GM12874 (cell line): ENCODE results near the gene MYL6B.

ENCODE experiments used
- CTCF ChIP-seq: IDR thresholded peaks from 2 replicates; pipeline ENCODE4 v1.5.1; 2011; ENCODE audit warnings: low read depth, mild to moderate bottlenecking, control low read depth, low read length, moderate library complexity; ENCODE audit not compliant: insufficient read depth

The MYL6B gene

GRCh38 chr12:56127485-56127887 is 24.9 kb upstream of the MYL6B start:
- TF ChIP-seq CTCF = no peak

- no peak for TF ChIP-seq CTCF
Observed at GRCh38 chr12:56127888-56128669, 24.3 kb upstream of the MYL6B start, which contains the start of gene ESYT1. Gene ESYT1 (plus strand): TSS chr12:56128267. CDS start chr12:56128320, 53 bp downstream.

GRCh38 chr12:56128670-56129205 is 23.6 kb upstream of the MYL6B start:
- no peak for TF ChIP-seq CTCF

GRCh38 chr12:56129206-56129941 is 23.0 kb upstream of the MYL6B start:
- no peak for TF ChIP-seq CTCF

GRCh38 chr12:56129942-56130495 is 22.4 kb upstream of the MYL6B start:
- TF ChIP-seq CTCF = no peak

GRCh38 chr12:56130876-56131275 is 21.5 kb upstream of the MYL6B start:
- TF ChIP-seq CTCF = no peak

- no peak for TF ChIP-seq CTCF
Observed at GRCh38 chr12:56134897-56135296, 17.5 kb upstream of the MYL6B start.
